Osteoblast (primary cell): ENCODE results near the gene FUT2. TPM values are rescaled to one million over a fixed set of nuclear protein-coding genes. Genes with fewer than 3 reads are reported as not detected.

Experiments used
- DNase-seq: peaks from one replicate; pipeline ENCODE4 v3.0.0; 2011; ENCODE audit warnings: low spot score, mixed read lengths; ENCODE audit not compliant: insufficient read length; ENCODE audit errors: missing footprints
- H2AFZ ChIP-seq: 2 replicates; pipeline ENCODE4 v1.6.0; 2011; ENCODE audit warnings: mild to moderate bottlenecking, low read length
- H3K27ac ChIP-seq: 2 replicates; pipeline ENCODE4 v1.5.1; 2011; ENCODE audit warnings: mild to moderate bottlenecking, low read depth, low read length, moderate library complexity
- H3K27me3 ChIP-seq: 2 replicates; pipeline ENCODE4 v1.6.0; 2012; ENCODE audit warnings: mild to moderate bottlenecking, control low read depth, inconsistent platforms, low read length, moderate library complexity; ENCODE audit not compliant: insufficient read depth
- H3K36me3 ChIP-seq: 2 replicates; pipeline ENCODE4 v1.5.1; 2011; ENCODE audit warnings: mild to moderate bottlenecking, low read length, control low read depth, moderate library complexity; ENCODE audit not compliant: insufficient read depth
- H3K4me1 ChIP-seq: 2 replicates; pipeline ENCODE4 v1.5.1; 2011; ENCODE audit warnings: mild to moderate bottlenecking, low read length, control low read depth, moderate library complexity; ENCODE audit not compliant: insufficient read depth
- H3K4me2 ChIP-seq: 2 replicates; pipeline ENCODE4 v1.6.0; 2011; ENCODE audit warnings: mild to moderate bottlenecking, low read length; ENCODE audit not compliant: insufficient read depth
- H3K4me3 ChIP-seq: fragments of 200-600 bp; sonication (generic); 3 replicates; pipeline ENCODE4 v1.5.1; 2012; ENCODE audit warnings: mild to moderate bottlenecking, low read length, inconsistent platforms; ENCODE audit not compliant: insufficient read depth
- H3K79me2 ChIP-seq: 2 replicates; pipeline ENCODE4 v1.6.0; 2012; ENCODE audit warnings: mild to moderate bottlenecking, low read length, control low read depth, inconsistent platforms; ENCODE audit not compliant: insufficient read depth
- H3K9me3 ChIP-seq: 2 replicates; pipeline ENCODE4 v1.5.1; 2011; ENCODE audit warnings: low read depth, low read length, control low read depth
- H4K20me1 ChIP-seq: 2 replicates; pipeline ENCODE4 v1.6.0; 2012; ENCODE audit warnings: mild to moderate bottlenecking, low read length, control low read depth; ENCODE audit not compliant: insufficient read depth
- CTCF ChIP-seq: IDR thresholded peaks from 2 replicates; pipeline ENCODE4 v1.5.1; 2011; ENCODE audit warnings: mild to moderate bottlenecking, low read depth, low read length, moderate library complexity; ENCODE audit errors: extremely low read depth
- total RNA-seq: library from RNA; depleted of rRNA; stranded (reverse); fragments of >200 nt; gene quantifications from 2 replicates; pipeline ENCODE4 v1.2.3, GENCODE V29; 2012

Gene FUT2
- total RNA-seq, 1 donor = not detected

GRCh38 chr19:48672994-48673393 is 22.8 kb upstream of the FUT2 start, which contains the start of gene NTN5:
NTN5 (minus strand) TSS chr19:48673017; CDS start chr19:48670986, 2,031 bp downstream.
- Histone ChIP-seq H2AFZ (no peak within 1 kb of the TSS), H3K4me2 (no peak within 1 kb of the TSS), H3K79me2 (no peaks in the 10 kb centered on the region), H3K36me3 (no peaks in the 10 kb centered on the region), H3K27ac (no peak within 1 kb of the TSS), H3K9me3 (no peaks in the 10 kb centered on the region), H3K27me3 (peaks cover 2% of the 10 kb centered on the region), H4K20me1 (no peaks in the 10 kb centered on the region), H3K4me1 (no peaks in the 10 kb centered on the region), H3K4me3 (no peak within 1 kb of the TSS)
- DNase-seq = peak; percentile 53
- TF ChIP-seq CTCF = no peak

GRCh38 chr19:48673436-48674100 is 22.2 kb upstream of the FUT2 start:
- TF ChIP-seq CTCF = no peak
- H3K27ac ChIP-seq = no peak overlapping the region

GRCh38 chr19:48674216-48674809 is 21.5 kb upstream of the FUT2 start:
- peak; percentile 73 for DNase-seq
- no peaks in the 10 kb centered on the region for H3K4me1 ChIP-seq
- no peak overlapping the region for H3K4me3 ChIP-seq
- peaks cover 5% of the 10 kb centered on the region for H3K27me3 ChIP-seq
- H3K79me2 ChIP-seq = no peaks in the 10 kb centered on the region
- no peaks in the 10 kb centered on the region for H4K20me1 ChIP-seq
- no peak overlapping the region for H3K27ac ChIP-seq
- H3K4me2 ChIP-seq = no peak overlapping the region
- TF ChIP-seq CTCF = no peak
- H3K9me3 ChIP-seq = no peaks in the 10 kb centered on the region
- H3K36me3 ChIP-seq = no peaks in the 10 kb centered on the region
- no peak overlapping the region for H2AFZ ChIP-seq

More at GRCh38 chr19:48673436-48674100, 22.2 kb upstream of the FUT2 start:
- Histone ChIP-seq H3K9me3 (no peaks in the 10 kb centered on the region), H3K4me3 (no peak overlapping the region), H3K4me2 (no peak overlapping the region), H2AFZ (no peak overlapping the region), H3K36me3 (no peaks in the 10 kb centered on the region), H3K27me3 (peaks cover 5% of the 10 kb centered on the region), H3K4me1 (no peaks in the 10 kb centered on the region), H4K20me1 (no peaks in the 10 kb centered on the region), H3K79me2 (no peaks in the 10 kb centered on the region)
- peak; percentile 81 for DNase-seq
